K562 (cell line): ENCODE data around the gene TPSG1. TPM values are rescaled to one million over a fixed set of nuclear protein-coding genes. Genes with fewer than 3 reads are reported as not detected.
A peak's percentile ranks its signal among the peaks of the same experiment; 100 is the strongest.

Experiments used
- CREB1 ChIP-seq, 2 experiments: sonication (generic) in 1 of 2; formaldehyde crosslinking in 1 of 2; IDR thresholded peaks; 2 replicates each; pipeline versions ENCODE4 v1.6.1 to v1.8.0; 2012 to 2022; ENCODE audit warnings: inconsistent platforms in 1 of 2, mild to moderate bottlenecking in 1 of 2, missing genetic modification reagents in 1 of 2, moderate library complexity in 1 of 2
- CXXC5 ChIP-seq: fragments of 250-450 bp; sonication (Bioruptor Pico); IDR thresholded peaks from 2 replicates; pipeline ENCODE4 v1.8.0; 2022; ENCODE audit warnings: inconsistent platforms, mild to moderate bottlenecking, moderate library complexity
- ETS2 ChIP-seq: IDR thresholded peaks from 2 replicates; pipeline ENCODE4 v1.6.1; 2016; ENCODE audit warnings: borderline replicate concordance, missing genetic modification characterization, mild to moderate bottlenecking, moderate library complexity, missing compliant biosample characterization; ENCODE audit not compliant: poor library complexity, severe bottlenecking
- ETV1 ChIP-seq: fragments of 450-650 bp; conservative IDR thresholded peaks from 2 replicates; pipeline ENCODE4 v1.6.1; 2016; ENCODE audit warnings: missing genetic modification characterization, control low read depth, low read depth, missing compliant biosample characterization
- KAT7 ChIP-seq: sonication (generic); formaldehyde crosslinking; IDR thresholded peaks from 2 replicates; pipeline ENCODE4 v1.8.0; 2022; ENCODE audit warnings: missing genetic modification reagents, mild to moderate bottlenecking, borderline replicate concordance
- KDM1A ChIP-seq, 2 experiments: fragments of 450-650 bp; IDR thresholded peaks; 2 replicates each; pipeline ENCODE4 v1.6.1; 2016; ENCODE audit warnings: mild to moderate bottlenecking in 2 of 2
- LARP7 ChIP-seq: fragments of 450-650 bp; IDR thresholded peaks from 2 replicates; pipeline ENCODE4 v1.6.1; 2016
- MTA1 ChIP-seq: fragments of 450-650 bp; IDR thresholded peaks from 2 replicates; pipeline ENCODE4 v1.6.1; 2017; ENCODE audit warnings: borderline replicate concordance
- NFYB ChIP-seq: IDR thresholded peaks from 2 replicates; pipeline ENCODE4 v1.6.1; 2011; ENCODE audit warnings: mild to moderate bottlenecking, moderate library complexity; ENCODE audit not compliant: insufficient read length; ENCODE audit errors: extremely low read depth
- POLR2G ChIP-seq: fragments of 200-400 bp; formaldehyde crosslinking; IDR thresholded peaks from 2 replicates; pipeline ENCODE4 v1.6.1; 2017; ENCODE audit warnings: low read depth, mild to moderate bottlenecking, antibody characterized with exemption, low read length, moderate library complexity
- SIN3B ChIP-seq: fragments of 450-650 bp; IDR thresholded peaks from 2 replicates; pipeline ENCODE4 v1.6.1; 2017; ENCODE audit warnings: low read depth, mild to moderate bottlenecking, moderate library complexity
- SP2 ChIP-seq: IDR thresholded peaks from 2 replicates; pipeline ENCODE4 v1.6.1; 2011; ENCODE audit warnings: mild to moderate bottlenecking, low read depth, low read length, moderate library complexity; ENCODE audit not compliant: poor library complexity, severe bottlenecking; ENCODE audit errors: extremely low read depth
- THRAP3 ChIP-seq: fragments of 450-650 bp; IDR thresholded peaks from 2 replicates; pipeline ENCODE4 v1.6.1; 2016; ENCODE audit warnings: mild to moderate bottlenecking, inconsistent platforms, borderline replicate concordance
- WHSC1 ChIP-seq: IDR thresholded peaks from one replicate; pipeline ENCODE4 v1.6.1; 2012; ENCODE audit warnings: low read length, control low read depth, inconsistent platforms
- ZBTB7A ChIP-seq: IDR thresholded peaks from 2 replicates; pipeline ENCODE4 v1.6.1; 2011; ENCODE audit warnings: low read depth, mild to moderate bottlenecking, low read length, moderate library complexity, borderline replicate concordance; ENCODE audit not compliant: control insufficient read depth
- ZNF133 ChIP-seq: fragments of 250-450 bp; sonication (Bioruptor Pico); IDR thresholded peaks from 2 replicates; pipeline ENCODE4 v1.4.0; 2020; ENCODE audit warnings: mild to moderate bottlenecking
- ZNF184 ChIP-seq: sonication (generic); formaldehyde crosslinking; IDR thresholded peaks from 2 replicates; pipeline ENCODE4 v1.5.0; 2020; ENCODE audit warnings: missing genetic modification reagents
- polyA plus RNA-seq, 8 experiments: library from polyadenylated mRNA; depleted of rRNA in 4 of 8; stranded (reverse) in 5 of 8; unstranded in 3 of 8; fragments of >200 nt; fragmentation: Nextera tagmentation in 2 of 8; fragmentation: Illumina TruSeq in 1 of 8; extraction: Ambion mirVana in 2 of 8; extraction: Trizol in 1 of 8; gene quantifications; 2 replicates each; pipeline versions ENCODE4 v1.2.1 to v1.2.3, GENCODE V29; 2011 to 2014; ENCODE audit warnings: inconsistent platforms in 1 of 8, missing spikeins in 1 of 8
- total RNA-seq, 7 experiments: library from RNA; depleted of rRNA in 6 of 7; stranded (reverse); fragments of >200 nt in 6 of 7; fragmentation: Illumina TruSeq in 2 of 7; extraction: Trizol in 2 of 7; gene quantifications; 2 replicates each; pipeline versions ENCODE4 v1.2.1 to v1.2.3, GENCODE V29; 2011 to 2021; ENCODE audit warnings: low replicate concordance in 1 of 7
- TF ChIP-seq, protein P1 (sequence below): fragments of 250-450 bp; sonication (Bioruptor Pico); IDR thresholded peaks from 2 replicates; pipeline ENCODE4 v1.8.0; 2021; ENCODE audit warnings: borderline replicate concordance, mild to moderate bottlenecking, moderate library complexity; ENCODE audit not compliant: poor library complexity, severe bottlenecking
- TF ChIP-seq, protein P2 (sequence below): fragments of 200-400 bp; formaldehyde crosslinking; IDR thresholded peaks from 2 replicates; pipeline ENCODE4 v1.6.1; 2017; ENCODE audit warnings: mild to moderate bottlenecking, low read depth, low read length, moderate library complexity
- TF ChIP-seq, protein P3 (sequence below), 2 experiments: IDR thresholded peaks; 2 replicates each; pipeline ENCODE4 v1.6.1; 2011; ENCODE audit warnings: borderline replicate concordance in 1 of 2, control low read depth in 1 of 2, low read depth in 1 of 2, low read length in 1 of 2, mild to moderate bottlenecking in 1 of 2, mixed read lengths in 1 of 2, moderate library complexity in 1 of 2; ENCODE audit not compliant: insufficient read depth in 1 of 2, insufficient read length in 1 of 2, poor library complexity in 1 of 2, severe bottlenecking in 1 of 2; ENCODE audit errors: extremely low read depth in 1 of 2
- TF ChIP-seq, protein P4 (sequence below): sonication (generic); formaldehyde crosslinking; IDR thresholded peaks from 2 replicates; pipeline ENCODE4 v1.8.0; 2023; ENCODE audit warnings: mild to moderate bottlenecking, missing genetic modification reagents

The TPSG1 gene
- total and polyA plus RNA-seq, 9 of the 15 experiments (the other 6 are each of a cell fraction or from before 2014, with no cell fraction given), result not detected

DNA sequence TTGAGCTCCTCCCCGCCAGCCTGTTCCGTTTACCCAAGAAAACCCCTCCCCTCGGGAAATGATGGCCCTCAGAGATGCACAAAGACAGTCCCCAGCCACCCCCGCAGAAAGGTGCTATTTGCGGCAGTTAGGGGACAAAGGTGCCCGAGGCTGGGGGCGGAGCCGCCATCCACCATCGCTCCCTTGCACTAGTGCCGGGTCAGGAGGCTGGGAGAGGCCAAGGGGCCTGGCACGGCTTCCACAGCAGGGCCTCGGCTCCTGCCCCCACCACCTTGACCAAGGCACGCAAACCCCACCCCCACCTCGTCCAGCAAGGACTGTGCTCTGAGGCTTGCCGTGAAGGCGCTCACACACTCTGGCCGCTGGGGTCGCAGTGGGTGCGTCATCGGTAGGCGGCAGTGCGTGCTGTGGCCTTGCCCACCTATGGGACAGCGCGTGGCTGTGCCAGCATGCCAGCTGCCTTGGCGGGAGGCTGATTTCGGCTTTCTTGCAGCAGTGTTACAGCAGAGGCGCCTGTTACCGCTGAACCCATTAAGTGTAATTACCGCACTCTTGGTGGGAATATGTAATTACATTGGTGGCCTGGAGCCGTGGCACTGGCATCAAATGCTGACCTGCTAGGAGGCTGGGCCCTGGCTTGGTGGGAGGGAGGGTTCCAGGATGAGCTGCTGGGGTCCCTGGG lies 31.8 kb downstream of the TPSG1 start (continued):
- TF ChIP-seq, protein P1, sequence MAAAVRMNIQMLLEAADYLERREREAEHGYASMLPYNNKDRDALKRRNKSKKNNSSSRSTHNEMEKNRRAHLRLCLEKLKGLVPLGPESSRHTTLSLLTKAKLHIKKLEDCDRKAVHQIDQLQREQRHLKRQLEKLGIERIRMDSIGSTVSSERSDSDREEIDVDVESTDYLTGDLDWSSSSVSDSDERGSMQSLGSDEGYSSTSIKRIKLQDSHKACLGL (CRISPR knock-in tag), result no peak
- TF ChIP-seq LARP7, result no peak
- TF ChIP-seq ZBTB7A, result peak; percentile 62; the same call in 1 of the 2 replicates
- TF ChIP-seq, protein P2, sequence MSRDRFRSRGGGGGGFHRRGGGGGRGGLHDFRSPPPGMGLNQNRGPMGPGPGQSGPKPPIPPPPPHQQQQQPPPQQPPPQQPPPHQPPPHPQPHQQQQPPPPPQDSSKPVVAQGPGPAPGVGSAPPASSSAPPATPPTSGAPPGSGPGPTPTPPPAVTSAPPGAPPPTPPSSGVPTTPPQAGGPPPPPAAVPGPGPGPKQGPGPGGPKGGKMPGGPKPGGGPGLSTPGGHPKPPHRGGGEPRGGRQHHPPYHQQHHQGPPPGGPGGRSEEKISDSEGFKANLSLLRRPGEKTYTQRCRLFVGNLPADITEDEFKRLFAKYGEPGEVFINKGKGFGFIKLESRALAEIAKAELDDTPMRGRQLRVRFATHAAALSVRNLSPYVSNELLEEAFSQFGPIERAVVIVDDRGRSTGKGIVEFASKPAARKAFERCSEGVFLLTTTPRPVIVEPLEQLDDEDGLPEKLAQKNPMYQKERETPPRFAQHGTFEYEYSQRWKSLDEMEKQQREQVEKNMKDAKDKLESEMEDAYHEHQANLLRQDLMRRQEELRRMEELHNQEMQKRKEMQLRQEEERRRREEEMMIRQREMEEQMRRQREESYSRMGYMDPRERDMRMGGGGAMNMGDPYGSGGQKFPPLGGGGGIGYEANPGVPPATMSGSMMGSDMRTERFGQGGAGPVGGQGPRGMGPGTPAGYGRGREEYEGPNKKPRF, result no peak
- no peak for TF ChIP-seq KDM1A (IDR thresholded peaks at IDR 0.05)
- no peak for TF ChIP-seq THRAP3
- peak; percentile 78; the same call in 1 of the 2 replicates for TF ChIP-seq MTA1
- no peak for TF ChIP-seq NFYB
- TF ChIP-seq ETV1 (tag), result no peak
- TF ChIP-seq ETS2 (tag), result no peak
- TF ChIP-seq KAT7 (CRISPR knock-in tag), result no peak
- peak; percentile 88 for TF ChIP-seq CREB1 (IDR thresholded peaks at IDR 0.05)
- peak; percentile 87 for TF ChIP-seq CREB1 (CRISPR knock-in tag; IDR thresholded peaks at IDR 0.05)
- TF ChIP-seq ZNF184 (CRISPR knock-in tag), result no peak
- no peak for TF ChIP-seq SP2
- TF ChIP-seq ZNF133 (CRISPR knock-in tag), result no peak
- TF ChIP-seq, protein P3, sequence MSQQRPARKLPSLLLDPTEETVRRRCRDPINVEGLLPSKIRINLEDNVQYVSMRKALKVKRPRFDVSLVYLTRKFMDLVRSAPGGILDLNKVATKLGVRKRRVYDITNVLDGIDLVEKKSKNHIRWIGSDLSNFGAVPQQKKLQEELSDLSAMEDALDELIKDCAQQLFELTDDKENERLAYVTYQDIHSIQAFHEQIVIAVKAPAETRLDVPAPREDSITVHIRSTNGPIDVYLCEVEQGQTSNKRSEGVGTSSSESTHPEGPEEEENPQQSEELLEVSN (IDR thresholded peaks at IDR 0.05; ENCODE audit: borderline replicate concordance in 1 of 2, extremely low read depth in 1 of 2, insufficient read depth in 1 of 2, insufficient read length in 1 of 2, low read depth in 1 of 2, low read length in 1 of 2, poor library complexity in 1 of 2, severe bottlenecking in 1 of 2), result peak in 1 of 2 experiments; percentile 84
- peak; percentile 45; the same call in 1 of the 2 replicates for TF ChIP-seq CXXC5
- 0 out of 2 replicates have a peak, but pooled peaks have one; percentile 25 for TF ChIP-seq POLR2G
- TF ChIP-seq, protein P4, sequence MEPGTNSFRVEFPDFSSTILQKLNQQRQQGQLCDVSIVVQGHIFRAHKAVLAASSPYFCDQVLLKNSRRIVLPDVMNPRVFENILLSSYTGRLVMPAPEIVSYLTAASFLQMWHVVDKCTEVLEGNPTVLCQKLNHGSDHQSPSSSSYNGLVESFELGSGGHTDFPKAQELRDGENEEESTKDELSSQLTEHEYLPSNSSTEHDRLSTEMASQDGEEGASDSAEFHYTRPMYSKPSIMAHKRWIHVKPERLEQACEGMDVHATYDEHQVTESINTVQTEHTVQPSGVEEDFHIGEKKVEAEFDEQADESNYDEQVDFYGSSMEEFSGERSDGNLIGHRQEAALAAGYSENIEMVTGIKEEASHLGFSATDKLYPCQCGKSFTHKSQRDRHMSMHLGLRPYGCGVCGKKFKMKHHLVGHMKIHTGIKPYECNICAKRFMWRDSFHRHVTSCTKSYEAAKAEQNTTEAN (CRISPR knock-in tag), result no peak
- TF ChIP-seq SIN3B, result no peak
- no peak for TF ChIP-seq WHSC1
